HG03442 (cell line): ENCODE results near the gene PRRC2B.

Source experiments
- ATAC-seq: cut with Tn5 transposase; IDR thresholded peaks from one replicate; pipeline ENCODE4 v1.9.1; 2021; ENCODE audit warnings: mild to moderate bottlenecking, moderate library complexity; ENCODE audit not compliant: unreplicated experiment

PRRC2B gene

DNA sequence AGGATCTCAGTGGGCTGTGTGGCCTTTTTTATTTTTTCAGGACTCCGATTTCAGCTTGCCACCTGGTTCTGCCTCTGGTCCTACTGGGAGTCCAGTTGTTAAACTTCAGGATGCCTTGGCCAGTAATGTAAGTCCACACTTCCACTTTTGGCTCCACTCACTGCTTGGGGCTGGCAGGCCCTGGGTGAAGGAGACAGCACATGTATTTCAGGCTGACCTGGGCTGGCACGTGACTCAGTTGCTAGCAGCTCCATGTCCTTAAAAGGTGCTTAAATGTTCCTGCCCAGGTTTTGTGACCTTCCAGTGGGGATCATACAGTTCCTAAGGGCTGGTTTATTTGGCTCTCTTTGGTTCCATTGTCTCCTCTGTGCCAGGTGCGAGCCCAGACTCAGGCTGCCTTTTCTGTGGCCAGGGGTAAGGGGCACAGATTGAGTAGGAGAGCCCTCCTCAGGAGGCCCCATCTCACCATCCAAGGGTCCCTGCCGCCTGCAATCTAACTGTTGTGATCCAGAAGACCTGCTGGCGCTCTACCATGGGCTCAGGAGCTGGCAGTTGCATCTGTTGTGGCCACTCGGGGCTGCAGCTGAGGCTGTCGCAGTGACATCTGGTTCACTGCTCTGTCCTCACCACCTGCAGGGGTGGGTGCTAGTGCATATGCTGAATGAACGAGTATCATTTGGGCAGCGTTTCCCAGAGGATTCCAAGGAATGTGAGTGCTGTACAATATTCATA, 89.6 kb downstream of the PRRC2B start:
- no peak for ATAC-seq

DNA sequence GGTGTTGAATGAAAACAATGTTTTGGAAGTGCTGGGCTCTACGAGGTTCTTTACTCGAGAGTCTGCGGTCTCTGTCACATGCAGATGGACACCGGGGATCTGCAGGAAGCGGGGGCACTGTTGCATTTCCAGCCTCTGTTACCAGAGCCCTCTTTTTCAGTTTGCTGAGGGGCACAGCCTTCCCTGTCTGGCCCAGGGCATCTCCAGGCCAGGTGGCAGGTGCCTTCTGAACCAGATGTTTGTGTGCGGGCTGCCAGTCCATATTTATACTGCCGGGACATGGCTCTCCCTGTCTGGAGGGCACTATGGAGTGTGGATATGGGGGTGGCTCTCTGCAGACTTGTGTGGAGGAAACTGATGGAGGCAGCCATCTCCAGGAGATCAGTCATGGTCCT, 90.2 kb downstream of the PRRC2B start:
- ATAC-seq = no peak

DNA sequence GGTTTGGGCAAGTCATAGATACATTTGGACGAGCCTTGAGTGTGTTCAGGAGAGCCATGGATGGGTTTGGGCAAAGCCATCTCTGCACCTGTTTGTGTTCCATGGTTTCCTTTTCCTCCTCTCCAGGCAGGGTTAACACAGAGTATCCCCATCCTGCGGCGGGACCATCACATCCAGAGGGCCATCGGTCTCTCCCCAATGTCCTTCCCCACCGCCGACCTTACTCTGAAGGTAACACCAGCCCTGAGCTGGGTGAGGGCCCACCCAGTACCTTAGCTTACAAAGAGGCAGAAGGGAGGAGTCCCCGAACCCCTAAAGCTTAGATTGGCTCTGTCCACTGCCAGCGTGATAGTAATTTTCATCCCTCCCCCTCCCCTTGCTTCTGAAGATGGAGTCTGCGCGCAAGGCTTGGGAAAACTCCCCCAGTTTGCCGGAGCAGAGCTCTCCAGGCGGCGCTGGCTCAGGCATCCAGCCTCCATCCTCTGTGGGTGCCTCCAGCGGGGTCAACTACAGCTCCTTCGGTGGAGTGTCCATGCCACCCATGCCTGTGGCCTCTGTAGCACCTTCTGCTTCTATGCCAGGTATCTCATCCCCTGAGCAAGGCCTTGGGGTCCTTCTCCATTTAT, 90.8 kb downstream of the PRRC2B start:
- ATAC-seq = no peak

DNA sequence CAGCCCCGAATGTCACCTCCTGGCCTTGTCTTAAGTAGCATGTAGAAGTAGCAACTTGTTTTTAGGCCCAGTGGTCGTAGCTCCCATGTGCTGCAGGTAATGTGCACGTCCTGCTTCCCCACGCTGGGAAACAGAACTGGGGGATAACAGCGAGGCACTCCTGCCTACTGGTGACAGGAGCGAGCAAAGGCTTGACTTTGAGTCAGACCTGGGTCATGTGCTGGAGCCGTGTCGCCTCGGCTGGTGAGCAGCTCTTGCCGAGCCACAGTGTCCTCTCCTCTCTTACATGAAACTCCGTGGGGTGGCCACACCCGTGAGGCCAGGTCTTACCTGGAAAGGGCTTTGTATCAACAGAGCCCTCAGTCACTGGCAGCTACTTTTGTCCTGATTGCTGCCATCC, 91.3 kb downstream of the PRRC2B start:
- ATAC-seq = no peak

DNA sequence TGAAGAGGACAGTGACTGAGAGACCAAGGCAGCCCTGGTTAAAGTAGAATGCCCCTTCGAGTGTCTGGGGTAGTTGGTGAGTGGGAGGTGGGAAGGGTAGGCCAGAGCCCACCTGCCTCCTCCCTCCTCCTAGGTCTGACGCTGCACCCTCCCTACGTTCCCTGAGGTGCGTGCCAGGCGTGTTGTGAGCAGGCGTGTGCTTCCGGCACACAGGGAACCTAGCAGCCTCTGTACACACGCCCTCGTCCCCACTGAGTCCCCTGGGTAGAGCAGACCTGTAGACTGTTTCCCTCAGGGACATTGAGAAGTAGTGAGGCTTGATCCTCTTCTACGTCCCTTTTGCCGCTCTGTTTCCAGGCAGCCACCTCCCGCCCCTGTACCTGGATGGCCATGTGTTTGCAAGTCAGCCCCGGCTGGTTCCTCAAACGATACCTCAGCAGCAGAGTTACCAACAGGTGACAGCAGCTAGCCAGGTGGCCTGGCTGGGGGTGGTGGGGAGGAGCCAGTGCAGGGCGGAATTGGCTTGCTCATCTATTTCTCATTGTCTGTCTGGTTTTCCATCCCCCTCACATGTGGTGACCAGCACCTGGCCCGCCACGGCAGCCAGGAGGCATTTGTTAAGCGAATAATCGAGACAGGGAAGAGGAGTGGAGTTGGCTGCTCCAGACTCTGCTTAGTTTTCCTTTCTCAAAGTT, 92.0 kb downstream of the PRRC2B start:
- ATAC-seq = no peak

DNA sequence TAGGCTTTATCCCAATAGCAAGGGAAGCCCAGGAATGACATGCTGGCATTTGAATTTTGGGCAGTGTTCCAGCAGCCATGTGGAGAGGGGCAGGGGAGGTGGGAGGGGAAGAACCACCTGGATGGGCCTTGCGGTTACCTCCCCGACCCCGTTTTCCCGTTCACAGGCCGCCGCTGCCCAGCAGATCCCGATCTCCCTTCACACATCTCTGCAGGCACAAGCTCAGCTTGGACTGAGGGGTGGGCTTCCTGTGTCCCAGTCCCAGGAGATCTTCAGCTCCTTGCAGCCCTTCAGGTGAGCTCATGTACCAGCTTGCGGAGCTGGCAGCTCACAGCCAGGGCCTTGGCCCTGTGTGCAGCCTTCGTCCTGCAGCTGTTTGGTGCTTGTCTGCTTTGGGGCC, 93.1 kb downstream of the PRRC2B start:
- no peak for ATAC-seq

DNA sequence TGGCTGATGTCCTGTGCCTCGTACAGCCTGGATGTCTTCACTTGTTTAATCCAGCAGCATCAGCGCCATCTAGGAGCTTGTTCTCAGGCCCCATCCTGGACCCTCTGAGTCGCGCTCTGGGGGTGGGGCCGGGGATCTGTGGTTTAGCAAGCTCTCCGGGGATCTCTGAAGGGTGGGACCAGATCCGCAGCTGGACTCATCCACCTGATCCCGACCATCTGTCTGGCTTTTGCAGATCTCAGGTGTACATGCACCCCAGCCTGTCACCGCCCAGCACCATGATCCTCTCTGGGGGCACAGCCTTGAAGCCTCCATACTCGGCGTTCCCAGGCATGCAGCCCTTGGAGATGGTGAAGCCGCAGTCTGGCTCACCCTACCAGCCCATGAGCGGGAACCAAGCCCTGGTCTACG, 93.7 kb downstream of the PRRC2B start:
- ATAC-seq = no peak

DNA sequence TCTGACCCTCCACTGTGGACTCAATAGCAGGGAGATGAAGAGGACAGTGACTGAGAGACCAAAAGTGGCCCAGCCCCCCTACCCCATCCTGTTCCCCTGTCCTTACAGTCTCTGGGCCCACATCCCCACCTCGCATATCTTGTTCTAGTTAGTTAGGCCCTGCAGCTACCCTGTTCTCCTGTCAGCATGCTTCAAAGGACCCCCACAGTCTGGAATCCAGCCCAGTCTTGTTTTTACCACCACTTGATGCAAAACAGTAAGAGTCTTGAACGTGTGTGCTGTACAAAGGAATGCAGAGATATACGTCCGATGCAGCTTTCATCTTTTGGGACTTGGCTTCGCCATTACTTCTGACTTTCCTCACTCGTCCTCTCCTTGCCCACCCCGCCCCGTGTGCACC, 96.6 kb downstream of the PRRC2B start:
- ATAC-seq = no peak

DNA sequence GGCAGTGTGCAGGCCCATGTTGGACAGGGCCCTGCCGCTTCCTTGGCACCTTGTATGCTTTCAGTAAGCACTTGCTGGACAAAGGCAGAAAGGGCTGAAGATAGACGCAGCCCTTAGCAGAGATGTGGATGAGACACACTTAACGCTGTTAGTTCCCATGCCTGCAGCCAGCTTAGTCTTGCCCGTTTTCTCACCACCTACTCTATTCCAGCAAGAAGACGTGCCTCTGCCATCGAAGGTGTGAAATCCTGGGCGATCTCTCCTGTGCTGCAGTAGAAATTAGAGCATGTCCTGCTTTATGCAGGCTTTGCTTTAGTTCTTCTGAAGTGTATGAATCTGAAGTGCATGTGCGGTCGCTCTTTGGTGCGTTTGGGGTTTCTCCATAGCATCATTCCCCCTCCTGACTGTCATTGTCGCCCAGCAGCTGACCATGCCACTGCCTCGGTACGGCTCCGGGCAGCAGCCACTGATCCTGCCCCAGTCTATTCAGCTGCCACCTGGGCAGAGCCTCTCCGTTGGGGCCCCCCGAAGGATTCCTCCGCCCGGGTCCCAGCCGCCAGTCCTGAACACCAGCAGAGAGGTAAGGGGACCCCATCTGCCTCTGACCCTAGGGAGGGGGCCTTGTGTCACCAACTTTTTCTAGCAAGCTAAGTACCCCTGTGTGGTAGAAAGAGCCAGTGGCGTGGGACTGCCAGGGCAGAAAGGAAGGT, 97.3 kb downstream of the PRRC2B start:
- no peak for ATAC-seq

DNA sequence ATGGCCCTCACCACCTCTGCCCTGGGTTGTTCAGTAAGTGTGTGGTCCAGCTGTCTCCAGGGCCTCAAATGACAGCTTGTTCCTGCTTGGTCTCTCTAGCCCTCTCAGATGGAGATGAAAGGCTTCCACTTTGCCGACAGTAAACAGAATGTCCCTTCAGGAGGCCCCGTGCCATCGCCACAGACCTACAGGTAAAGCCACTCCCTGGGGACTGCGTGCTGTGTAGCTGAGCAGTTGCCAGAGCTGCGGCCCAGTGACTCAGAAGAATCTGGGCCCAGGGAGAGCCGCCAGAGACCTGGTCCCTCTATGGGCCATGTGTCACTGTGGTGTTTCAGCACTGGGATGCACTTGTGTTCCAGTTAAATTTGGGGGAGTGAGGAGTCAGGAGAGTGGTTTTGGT, 98.2 kb downstream of the PRRC2B start:
- no peak for ATAC-seq

DNA sequence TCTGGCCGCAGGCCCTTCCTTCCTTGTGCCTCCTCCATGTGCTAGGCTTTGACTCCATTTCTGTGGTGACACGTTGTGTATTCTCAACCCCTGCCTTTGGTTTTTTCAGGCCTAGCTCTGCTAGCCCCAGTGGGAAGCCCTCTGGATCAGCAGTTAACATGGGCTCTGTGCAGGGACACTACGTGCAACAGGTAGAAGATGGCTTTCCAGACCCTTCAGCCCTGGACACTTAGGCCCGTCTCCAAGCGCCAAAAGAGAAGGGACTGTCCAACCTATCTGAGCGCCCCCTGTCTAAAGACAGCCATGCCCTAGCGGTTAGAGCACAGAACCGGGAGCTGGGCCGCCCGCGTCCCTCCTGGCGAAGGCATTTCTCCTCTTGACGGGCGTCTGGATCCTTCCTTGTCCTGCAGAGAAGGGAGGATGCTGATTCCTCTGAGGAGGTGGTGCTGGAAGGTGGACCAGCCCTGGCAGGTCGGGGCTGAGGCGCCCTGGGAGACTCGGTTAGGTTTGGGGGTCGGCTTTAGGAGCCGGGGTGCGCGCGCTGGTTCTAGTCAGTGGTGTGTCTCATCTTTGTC, 100.5 kb downstream of the PRRC2B start:
- no peak for ATAC-seq

DNA sequence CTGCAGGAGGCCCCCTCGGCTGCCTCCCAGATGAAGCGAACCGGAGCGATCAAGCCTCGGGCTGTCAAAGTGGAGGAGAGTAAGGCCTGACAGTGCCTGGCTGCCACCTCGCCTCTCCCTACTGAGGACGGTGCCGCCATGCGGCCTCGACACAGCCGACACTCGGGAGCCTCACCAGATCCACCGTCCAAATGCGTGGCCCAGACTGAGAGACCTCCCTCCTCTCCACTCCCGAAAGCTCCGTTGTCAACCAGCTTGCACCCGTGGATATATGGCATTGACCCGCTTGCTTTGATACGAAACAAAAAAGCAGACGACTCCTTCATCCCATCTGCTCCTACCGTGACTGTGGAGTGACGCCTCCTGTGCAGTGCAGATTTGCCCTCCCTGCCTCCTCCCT, 101.9 kb downstream of the PRRC2B start:
- ATAC-seq = no peak

DNA sequence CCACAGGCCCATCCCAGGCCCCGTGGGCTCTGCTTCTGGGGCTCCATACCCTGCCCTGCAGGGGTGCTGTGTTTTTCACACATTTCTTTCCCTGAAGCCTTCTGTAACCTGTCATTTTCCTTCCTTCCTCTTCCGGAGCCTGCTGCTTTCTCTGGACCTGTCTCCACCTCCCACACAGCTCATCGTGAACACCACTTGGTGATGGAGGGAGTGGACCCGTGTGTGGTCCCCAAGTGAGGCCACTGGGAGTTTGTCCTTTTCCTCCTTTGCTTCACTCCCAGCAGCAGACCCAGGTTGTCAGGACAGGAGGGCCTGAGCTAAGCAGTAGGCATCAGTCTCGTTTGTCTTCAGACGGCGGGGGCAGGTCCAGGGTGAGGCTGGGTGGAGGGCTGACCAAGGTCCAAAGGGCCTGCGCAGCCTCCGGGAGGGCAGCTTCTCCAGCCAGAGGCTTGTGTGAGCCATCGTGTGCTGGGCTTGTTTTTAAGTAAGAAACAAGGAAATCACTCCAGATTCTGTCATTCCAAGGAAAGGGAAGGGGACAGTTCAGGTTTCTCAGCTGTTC, 103.0 kb downstream of the PRRC2B start:
- no peak for ATAC-seq

DNA sequence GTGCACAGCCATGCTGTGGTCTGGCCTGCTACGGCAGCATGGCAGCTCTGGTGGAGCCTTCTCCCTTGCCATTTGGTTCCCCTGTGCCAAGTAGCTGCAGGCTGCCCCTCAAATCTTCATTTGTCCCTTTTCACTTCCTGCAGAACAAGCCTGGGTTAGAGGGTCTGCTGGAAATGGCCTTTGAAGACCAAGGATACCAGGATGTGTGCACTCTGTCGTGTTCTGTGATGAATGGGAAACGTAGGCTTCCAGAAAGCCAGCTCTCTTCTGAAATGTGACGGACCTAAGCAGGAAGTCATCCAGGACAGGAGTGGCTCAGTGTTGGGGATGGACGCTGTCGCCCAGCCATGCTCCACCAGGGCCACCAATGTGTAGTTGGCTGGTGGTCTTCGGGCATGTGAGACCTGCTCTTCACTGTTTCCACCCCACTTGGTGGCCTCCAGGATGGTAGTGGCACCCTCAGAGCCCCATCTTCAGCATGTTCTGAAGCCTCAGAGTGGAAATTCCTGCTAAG, 105.4 kb downstream of the PRRC2B start:
- no peak for ATAC-seq

DNA sequence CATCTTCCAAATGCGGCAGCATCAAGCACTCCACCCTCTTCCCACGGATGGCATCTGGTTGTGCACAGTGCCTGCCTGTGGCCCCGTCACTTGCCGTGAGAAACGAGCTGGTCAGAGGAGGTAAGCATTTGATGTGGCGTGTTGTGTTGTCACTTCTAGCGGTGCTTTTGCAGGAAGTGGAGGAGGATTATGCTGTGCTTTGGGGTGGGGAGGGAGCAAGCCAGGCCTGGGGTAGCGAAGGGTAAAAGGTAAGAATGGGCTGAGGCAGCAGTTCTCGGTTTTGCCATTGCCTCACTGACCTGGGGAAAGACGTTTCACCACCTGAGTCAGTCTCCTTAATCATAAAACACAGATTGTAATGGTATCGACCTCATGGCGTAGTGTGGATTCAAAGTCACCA, 106.5 kb downstream of the PRRC2B start:
- no peak for ATAC-seq

DNA sequence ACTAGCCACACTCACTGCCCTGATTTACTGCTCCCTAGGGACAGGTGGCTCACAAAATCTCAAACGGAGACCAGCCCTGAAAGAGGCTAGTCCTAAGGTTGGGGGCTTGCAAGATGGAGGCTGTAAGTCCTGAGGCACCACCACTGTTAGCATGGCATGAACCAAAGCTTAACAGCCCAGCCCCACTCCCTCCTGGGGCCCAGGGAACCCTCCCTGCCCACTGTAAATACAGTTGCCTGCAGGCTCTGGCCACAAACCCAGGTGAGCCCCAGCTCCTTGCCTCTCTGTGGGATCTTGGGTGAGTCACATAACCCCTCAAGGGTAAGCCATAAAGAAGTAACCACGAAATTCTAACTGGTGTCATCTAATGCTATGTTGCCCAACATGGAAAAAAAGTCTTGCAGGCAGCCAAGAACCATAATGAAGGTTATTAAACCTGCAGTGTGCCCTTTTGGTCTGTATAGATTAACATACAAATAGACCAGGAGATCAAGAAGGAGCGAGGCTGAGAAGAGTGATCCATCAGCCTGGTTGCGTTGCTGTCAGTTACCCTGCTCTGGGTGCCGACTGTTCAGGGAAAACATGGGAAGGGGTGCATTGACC, 107.2 kb downstream of the PRRC2B start:
- no peak for ATAC-seq

DNA sequence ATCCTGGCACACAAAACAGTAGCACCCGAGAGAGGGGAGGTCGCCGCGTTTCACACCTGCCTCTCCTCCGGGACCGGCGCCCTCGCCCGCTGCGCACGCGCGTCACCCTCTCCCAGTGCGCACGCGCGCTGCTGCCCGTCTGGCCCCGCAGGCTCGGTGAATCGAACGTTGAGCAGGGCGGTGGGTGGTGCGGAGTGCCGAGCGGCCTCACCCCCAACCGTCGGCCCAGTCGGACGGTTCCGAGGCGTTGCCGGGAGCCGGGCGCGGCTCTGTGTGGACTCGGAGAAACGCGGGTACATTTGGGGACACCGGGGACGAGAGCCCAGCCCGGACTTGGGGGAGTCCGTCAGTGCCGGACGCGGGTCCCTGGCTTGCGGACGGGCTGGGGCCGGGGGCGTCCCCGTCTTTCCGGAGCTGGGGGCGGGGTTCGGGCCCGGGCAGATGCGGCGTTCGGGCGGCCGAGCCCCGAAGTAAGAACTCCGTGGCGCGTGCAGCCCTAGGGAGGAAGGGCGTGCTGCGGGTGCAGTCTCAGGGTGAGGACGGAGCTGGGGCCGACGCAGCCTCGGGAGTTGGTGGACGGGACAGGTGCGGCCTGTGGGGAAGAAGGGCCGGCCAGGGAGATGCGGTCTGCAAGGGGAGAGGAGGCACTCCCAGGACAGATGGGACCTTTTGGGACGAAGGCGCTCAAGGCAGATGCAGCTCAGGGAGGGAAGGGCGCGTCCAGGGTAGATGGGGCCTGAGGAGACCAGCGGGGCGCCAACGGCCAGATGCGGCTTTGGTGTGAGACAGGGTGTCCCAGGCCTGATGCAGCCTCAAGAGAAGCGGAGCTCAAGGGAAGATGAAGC, 109.1 kb downstream of the PRRC2B start, which contains the start of gene POMT1:
Gene POMT1, plus strand, starts transcription at position 138 of the 845 bp plus-strand sequence. CDS start 1,301 bp downstream, outside the sequence.
- peak; percentile 79 for ATAC-seq

DNA sequence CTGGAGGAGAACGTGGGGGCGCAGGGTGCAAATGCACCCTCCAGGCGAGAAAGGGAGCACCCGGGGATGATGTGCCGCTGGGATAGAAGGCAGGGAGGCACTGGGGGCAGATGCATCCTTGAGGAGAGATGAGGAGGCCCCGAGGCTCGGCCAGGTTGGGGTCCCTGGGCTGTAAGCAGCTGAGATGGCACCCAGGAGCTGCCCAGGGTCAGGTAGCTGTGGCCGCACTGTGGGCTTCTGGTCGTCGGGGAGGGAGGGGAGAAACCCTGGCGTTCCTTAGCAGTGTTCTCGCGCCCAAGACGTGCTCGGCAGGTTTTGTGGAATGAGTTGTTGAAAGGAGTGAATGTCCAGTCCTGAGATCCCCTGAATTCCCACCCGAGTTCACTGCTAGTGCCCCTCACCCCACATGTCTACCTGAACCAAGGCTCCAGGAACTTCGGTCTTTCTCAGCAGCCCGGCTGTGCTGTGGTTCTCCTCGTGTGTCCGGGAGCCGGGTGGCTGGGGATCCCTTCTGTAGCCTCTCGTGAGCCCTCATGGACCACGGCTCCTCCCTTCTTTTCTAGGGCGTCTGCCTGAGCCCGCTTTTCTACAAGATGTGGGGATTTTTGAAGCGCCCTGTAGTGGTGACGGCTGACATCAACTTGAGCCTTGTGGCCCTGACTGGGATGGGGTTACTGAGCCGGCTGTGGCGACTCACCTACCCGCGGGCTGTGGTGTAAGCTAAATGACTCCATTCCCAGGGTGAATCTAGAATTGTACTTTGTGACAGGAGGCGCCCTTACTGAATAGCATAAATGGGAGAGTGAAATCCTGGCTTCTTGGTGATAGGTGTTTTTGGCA, 110.0 kb downstream of the PRRC2B start:
- no peak for ATAC-seq
